SW480 (cell line): ENCODE measurements around the gene SLC7A4.

Source experiments
- DNase-seq: peaks from one replicate; pipeline ENCODE4 v3.0.0-alpha.2; 2016; ENCODE audit warnings: low spot score

Gene SLC7A4

GRCh38 chr22:20983081-20983771 is 49.1 kb downstream of the SLC7A4 start:
- no peak for DNase-seq

DNA sequence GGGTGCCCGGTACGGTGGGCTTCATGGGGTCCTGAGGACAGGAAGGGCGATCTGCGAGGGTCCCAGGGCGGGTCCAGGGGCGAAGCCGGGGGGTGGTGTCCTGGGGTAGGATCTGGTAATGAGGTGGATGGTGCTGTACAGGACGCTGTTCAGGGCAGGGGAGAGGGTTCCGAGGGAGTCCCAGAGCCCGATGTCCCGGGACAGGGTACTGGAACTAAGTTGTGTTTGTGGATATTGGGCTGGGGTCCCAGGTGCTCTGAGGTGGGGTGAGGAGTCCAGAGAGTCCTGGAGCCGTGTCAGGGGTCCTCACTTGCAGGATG is 49.8 kb downstream of the SLC7A4 start:
- DNase-seq: no peak

DNA sequence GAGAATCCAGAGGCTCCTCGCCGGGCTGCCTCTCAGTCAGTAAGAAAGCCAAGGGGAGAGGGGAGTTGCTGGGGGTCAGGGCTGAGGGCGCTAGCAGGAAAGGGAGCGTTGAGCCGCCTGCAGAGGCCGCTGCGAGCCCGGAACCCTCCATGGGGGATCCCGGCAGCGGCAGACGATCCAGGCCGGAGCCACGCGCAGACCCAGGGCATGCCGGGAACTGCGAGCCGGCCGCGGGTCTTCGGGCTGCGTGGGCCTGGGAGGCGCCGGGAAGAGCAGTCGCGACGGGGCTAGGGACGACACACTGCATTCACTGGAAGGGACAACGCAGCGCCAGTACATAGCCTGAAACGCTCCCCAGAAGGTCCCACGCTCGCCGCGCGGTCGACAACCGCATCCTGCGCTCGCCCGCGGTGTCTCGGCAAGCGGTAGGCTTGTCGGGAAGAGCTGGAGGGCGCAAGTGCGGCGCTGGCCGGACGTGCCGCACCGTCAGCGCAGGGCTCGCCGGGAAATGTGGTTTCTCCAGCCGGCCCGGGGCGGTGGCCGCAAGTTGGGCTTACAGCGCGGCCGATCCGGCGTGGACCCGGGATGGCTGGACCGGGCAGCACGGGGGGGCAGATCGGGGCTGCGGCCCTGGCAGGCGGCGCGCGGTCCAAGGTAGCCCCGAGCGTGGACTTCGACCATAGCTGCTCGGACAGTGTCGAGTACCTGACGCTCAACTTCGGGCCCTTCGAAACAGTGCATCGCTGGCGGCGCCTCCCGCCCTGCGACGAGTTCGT is 50.4 kb downstream of the SLC7A4 start, which contains the start of gene LZTR1:
LZTR1 (plus strand) TSS at position 511 of the 776 bp plus-strand sequence; CDS start at position 586, 75 bp downstream.
- peak; percentile 81 for DNase-seq

DNA sequence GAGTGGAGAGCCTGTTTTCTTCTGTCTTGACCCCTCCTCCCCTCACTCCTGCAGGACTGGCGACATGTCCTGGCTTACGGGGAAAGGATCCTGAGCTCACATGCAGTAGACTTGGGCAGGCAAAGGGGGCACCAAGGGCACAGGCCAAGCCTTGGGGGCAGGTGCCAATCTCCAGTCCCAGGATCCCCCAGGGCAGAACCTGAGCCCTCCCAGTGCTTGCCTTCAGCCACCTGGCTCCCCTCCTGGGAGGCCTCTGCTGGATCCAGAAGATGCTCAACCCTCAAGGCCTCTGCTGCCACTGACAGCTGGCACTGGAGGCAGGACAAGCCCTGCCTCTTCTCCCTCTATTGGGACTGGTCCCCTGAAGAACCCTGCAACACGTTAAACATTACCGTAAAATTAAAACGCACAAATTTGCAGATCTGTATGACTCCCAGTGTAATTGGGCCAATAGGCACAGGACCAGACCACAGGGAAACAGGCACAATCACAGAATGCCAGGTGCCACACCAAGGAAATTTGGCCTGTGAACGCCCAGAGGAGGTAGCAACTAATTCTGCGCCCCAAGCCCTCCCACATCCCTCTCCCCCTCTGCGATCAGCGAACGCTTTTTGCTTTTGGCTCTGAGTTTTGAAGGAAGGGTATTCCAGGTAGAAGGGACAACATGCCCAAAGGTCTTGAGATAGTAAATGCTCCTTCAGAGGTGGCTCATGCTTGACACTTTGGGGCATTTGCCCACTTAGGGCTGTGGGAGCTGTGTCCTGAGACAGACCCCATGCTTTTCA is 51.2 kb downstream of the SLC7A4 start:
- DNase-seq: no peak

- no peak for DNase-seq
These were observed 51.8 kb downstream of the SLC7A4 start for GRCh38 chr22:20980523-20980922.

- no peak for DNase-seq
These were observed 52.4 kb downstream of the SLC7A4 start for GRCh38 chr22:20979940-20980453.

DNA sequence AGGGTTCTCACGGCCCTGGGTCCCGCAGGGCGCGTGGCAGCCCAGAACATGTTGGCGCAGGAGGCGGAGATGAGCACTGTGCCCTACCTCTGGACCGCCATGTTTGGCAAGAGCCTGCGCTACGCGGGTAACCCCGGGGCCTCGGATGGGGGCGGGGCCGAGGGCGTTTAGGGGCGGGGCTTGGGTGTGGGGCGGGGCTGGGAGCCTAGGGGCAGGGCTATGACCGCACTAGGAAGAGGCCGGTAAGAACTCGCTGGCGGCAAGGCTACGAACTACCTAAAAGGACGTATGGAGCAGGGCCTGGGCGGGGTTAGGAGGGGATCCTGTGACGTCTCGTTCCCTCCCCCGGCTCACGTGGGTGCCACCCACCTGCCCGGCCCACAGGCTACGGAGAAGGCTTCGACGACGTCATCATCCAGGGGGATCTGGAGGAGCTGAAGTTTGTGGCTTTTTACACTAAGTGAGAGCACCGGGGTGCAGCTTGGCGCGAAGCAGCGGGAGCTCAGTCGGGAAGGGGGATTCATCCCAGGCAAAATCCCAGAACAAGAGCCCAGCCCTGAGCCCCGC is 53.0 kb downstream of the SLC7A4 start:
- no peak for DNase-seq
